K562 (cell line): Measurements from ENCODE around the gene RNF114. TPM values are rescaled to one million over a fixed set of nuclear protein-coding genes. Genes with fewer than 3 reads are reported as not detected.

Experiments
- ARID1B ChIP-seq: fragments of 450-650 bp; IDR thresholded peaks from 2 replicates; pipeline ENCODE4 v1.6.1; 2016; ENCODE audit warnings: antibody characterized with exemption, mild to moderate bottlenecking, inconsistent platforms
- E2F6 ChIP-seq, 2 experiments: IDR thresholded peaks; 2 replicates each; pipeline ENCODE4 v1.6.1; 2011; ENCODE audit warnings: borderline replicate concordance in 1 of 2, control low read depth in 1 of 2, low read depth in 1 of 2, low read length in 1 of 2, mild to moderate bottlenecking in 1 of 2, mixed read lengths in 1 of 2, moderate library complexity in 1 of 2; ENCODE audit not compliant: insufficient read depth in 1 of 2, insufficient read length in 1 of 2, poor library complexity in 1 of 2, severe bottlenecking in 1 of 2; ENCODE audit errors: extremely low read depth in 1 of 2
- ELK3 ChIP-seq: fragments of 450-650 bp; formaldehyde crosslinking; IDR thresholded peaks from 2 replicates; pipeline ENCODE4 v1.4.0; 2020; ENCODE audit warnings: mild to moderate bottlenecking
- EP300 ChIP-seq: IDR thresholded peaks from 2 replicates; pipeline ENCODE4 v1.6.1; 2012; ENCODE audit warnings: low read length, improper control_type of control experiment
- NFE2 ChIP-seq: IDR thresholded peaks from 2 replicates; pipeline ENCODE4 v1.6.1; 2014; ENCODE audit warnings: antibody characterized with exemption, low read depth
- NFIX ChIP-seq: fragments of 250-450 bp; sonication (Bioruptor Pico); IDR thresholded peaks from 2 replicates; pipeline ENCODE4 v1.4.0; 2020; ENCODE audit warnings: low read depth, mild to moderate bottlenecking, moderate library complexity
- NR2C2 ChIP-seq, 2 experiments: fragments of 200-800 bp in 1 of 2; sonication (Bioruptor generic) in 1 of 2; sonication (generic) in 1 of 2; formaldehyde crosslinking in 1 of 2; IDR thresholded peaks; 2 replicates each; pipeline versions ENCODE4 v1.6.1 to v1.8.0; 2016 to 2022; ENCODE audit warnings: mild to moderate bottlenecking in 1 of 2, missing compliant biosample characterization in 1 of 2, missing genetic modification characterization in 1 of 2, missing genetic modification reagents in 1 of 2
- RBBP5 ChIP-seq: fragments of 200-600 bp; sonication (generic); IDR thresholded peaks from 2 replicates; pipeline ENCODE4 v1.6.1; 2012; ENCODE audit warnings: borderline replicate concordance, mild to moderate bottlenecking, low read length, control low read depth, inconsistent platforms; ENCODE audit not compliant: insufficient read depth, poor library complexity, severe bottlenecking
- SOX6 ChIP-seq: fragments of 450-650 bp; IDR thresholded peaks from 2 replicates; pipeline ENCODE4 v1.6.1; 2014; ENCODE audit warnings: mild to moderate bottlenecking
- SRF ChIP-seq, 2 experiments: fragments of 250-450, 450-650 bp in 1 of 2; sonication (Bioruptor Pico) in 1 of 2; sonication (generic) in 1 of 2; formaldehyde crosslinking; IDR thresholded peaks; 2 replicates each; pipeline versions ENCODE4 v1.5.0 to v1.5.1; 2020 to 2022; ENCODE audit warnings: mild to moderate bottlenecking in 1 of 2, missing genetic modification reagents in 1 of 2
- TSC22D4 ChIP-seq: fragments of 450-650 bp; IDR thresholded peaks from 2 replicates; pipeline ENCODE4 v1.6.1; 2016; ENCODE audit warnings: missing genetic modification characterization, missing biosample characterization, control low read depth
- ZNF175 ChIP-seq: fragments of 200-800 bp; sonication (Bioruptor generic); IDR thresholded peaks from 2 replicates; pipeline ENCODE4 v1.6.1; 2016; ENCODE audit warnings: low read depth, mild to moderate bottlenecking, missing genetic modification characterization, missing compliant biosample characterization
- ZNF311 ChIP-seq: fragments of 250-450 bp; sonication (Bioruptor Pico); IDR thresholded peaks from 2 replicates; pipeline ENCODE4 v1.4.0; 2020; ENCODE audit warnings: mild to moderate bottlenecking, moderate library complexity
- ZNF395 ChIP-seq: fragments of 200-800 bp; sonication (Bioruptor generic); IDR thresholded peaks from 2 replicates; pipeline ENCODE4 v1.6.1; 2017; ENCODE audit warnings: missing genetic modification characterization, missing compliant biosample characterization
- ZNF431 ChIP-seq: sonication (generic); formaldehyde crosslinking; IDR thresholded peaks from 2 replicates; pipeline ENCODE4 v1.8.0; 2022; ENCODE audit warnings: mild to moderate bottlenecking, missing genetic modification reagents
- ZNF589 ChIP-seq: fragments of 200-800 bp; sonication (Bioruptor generic); IDR thresholded peaks from 2 replicates; pipeline ENCODE4 v1.6.1; 2016; ENCODE audit warnings: low read depth, missing genetic modification characterization, missing compliant biosample characterization
- polyA plus RNA-seq, 8 experiments: library from polyadenylated mRNA; depleted of rRNA in 4 of 8; stranded (reverse) in 5 of 8; unstranded in 3 of 8; fragments of >200 nt; fragmentation: Nextera tagmentation in 2 of 8; fragmentation: Illumina TruSeq in 1 of 8; extraction: Ambion mirVana in 2 of 8; extraction: Trizol in 1 of 8; gene quantifications; 2 replicates each; pipeline versions ENCODE4 v1.2.1 to v1.2.3, GENCODE V29; 2011 to 2014; ENCODE audit warnings: inconsistent platforms in 1 of 8, missing spikeins in 1 of 8
- total RNA-seq, 7 experiments: library from RNA; depleted of rRNA in 6 of 7; stranded (reverse); fragments of >200 nt in 6 of 7; fragmentation: Illumina TruSeq in 2 of 7; extraction: Trizol in 2 of 7; gene quantifications; 2 replicates each; pipeline versions ENCODE4 v1.2.1 to v1.2.3, GENCODE V29; 2011 to 2021; ENCODE audit warnings: low replicate concordance in 1 of 7
- TF ChIP-seq, protein P1 (sequence below): fragments of 450-650 bp; IDR thresholded peaks from 2 replicates; pipeline ENCODE4 v1.6.1; 2017; ENCODE audit warnings: antibody characterized with exemption, mild to moderate bottlenecking

Gene RNF114
- total and polyA plus RNA-seq, 9 of the 15 experiments (the other 6 are each of a cell fraction or from before 2014, with no cell fraction given): 38.6 to 111 (median 62.6) TPM

GRCh38 chr20:49989234-49990065 is 53.3 kb downstream of the RNF114 start (continued):
- TF ChIP-seq, protein P1, sequence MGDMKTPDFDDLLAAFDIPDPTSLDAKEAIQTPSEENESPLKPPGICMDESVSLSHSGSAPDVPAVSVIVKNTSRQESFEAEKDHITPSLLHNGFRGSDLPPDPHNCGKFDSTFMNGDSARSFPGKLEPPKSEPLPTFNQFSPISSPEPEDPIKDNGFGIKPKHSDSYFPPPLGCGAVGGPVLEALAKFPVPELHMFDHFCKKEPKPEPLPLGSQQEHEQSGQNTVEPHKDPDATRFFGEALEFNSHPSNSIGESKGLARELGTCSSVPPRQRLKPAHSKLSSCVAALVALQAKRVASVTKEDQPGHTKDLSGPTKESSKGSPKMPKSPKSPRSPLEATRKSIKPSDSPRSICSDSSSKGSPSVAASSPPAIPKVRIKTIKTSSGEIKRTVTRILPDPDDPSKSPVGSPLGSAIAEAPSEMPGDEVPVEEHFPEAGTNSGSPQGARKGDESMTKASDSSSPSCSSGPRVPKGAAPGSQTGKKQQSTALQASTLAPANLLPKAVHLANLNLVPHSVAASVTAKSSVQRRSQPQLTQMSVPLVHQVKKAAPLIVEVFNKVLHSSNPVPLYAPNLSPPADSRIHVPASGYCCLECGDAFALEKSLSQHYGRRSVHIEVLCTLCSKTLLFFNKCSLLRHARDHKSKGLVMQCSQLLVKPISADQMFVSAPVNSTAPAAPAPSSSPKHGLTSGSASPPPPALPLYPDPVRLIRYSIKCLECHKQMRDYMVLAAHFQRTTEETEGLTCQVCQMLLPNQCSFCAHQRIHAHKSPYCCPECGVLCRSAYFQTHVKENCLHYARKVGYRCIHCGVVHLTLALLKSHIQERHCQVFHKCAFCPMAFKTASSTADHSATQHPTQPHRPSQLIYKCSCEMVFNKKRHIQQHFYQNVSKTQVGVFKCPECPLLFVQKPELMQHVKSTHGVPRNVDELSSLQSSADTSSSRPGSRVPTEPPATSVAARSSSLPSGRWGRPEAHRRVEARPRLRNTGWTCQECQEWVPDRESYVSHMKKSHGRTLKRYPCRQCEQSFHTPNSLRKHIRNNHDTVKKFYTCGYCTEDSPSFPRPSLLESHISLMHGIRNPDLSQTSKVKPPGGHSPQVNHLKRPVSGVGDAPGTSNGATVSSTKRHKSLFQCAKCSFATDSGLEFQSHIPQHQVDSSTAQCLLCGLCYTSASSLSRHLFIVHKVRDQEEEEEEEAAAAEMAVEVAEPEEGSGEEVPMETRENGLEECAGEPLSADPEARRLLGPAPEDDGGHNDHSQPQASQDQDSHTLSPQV: peak; percentile 93
- TF ChIP-seq ARID1B (0 out of 2 replicates have a peak, but pooled peaks have one; percentile 20), NFIX (CRISPR knock-in tag) (no peak), RBBP5 (peak; percentile 35), ZNF431 (CRISPR knock-in tag) (no peak), TSC22D4 (no peak), EP300 (peak; percentile 47; the same call in 1 of the 2 replicates), SOX6 (0 out of 2 replicates have a peak, but pooled peaks have one; percentile 40), NFE2 (peak; percentile 74), ZNF589 (peak; percentile 77; the same call in 1 of the 2 replicates), ZNF175 (CRISPR knock-in tag) (peak; percentile 92), NR2C2 (CRISPR knock-in tag; IDR thresholded peaks at IDR 0.05) (no peak), NR2C2 (tag; IDR thresholded peaks at IDR 0.05) (peak; percentile 92), SRF (CRISPR knock-in tag; IDR thresholded peaks at IDR 0.05) (peak in 1 of 2 experiments; percentile 54; a peak in 1 of 4 replicates), ELK3 (no peak), E2F6 (IDR thresholded peaks at IDR 0.05; ENCODE audit: borderline replicate concordance in 1 of 2, extremely low read depth in 1 of 2, insufficient read depth in 1 of 2, insufficient read length in 1 of 2, low read depth in 1 of 2, low read length in 1 of 2, poor library complexity in 1 of 2, severe bottlenecking in 1 of 2) (peak in 1 of 2 experiments; percentile 74), ZNF311 (CRISPR knock-in tag) (peak; percentile 67; the same call in 1 of the 2 replicates), ZNF395 (CRISPR knock-in tag) (peak; percentile 70; the same call in 1 of the 2 replicates)
